ENCODE data around the gene OTX2. TPM values are rescaled to one million over a fixed set of nuclear protein-coding genes. Genes with fewer than 3 reads are reported as not detected.

OTX2 gene
- total RNA-seq, 2 experiments from 2014 or later, result not detected

- POLR2A ChIA-PET, result no interaction called here
- CTCF ChIA-PET, result interaction anchor here (0.6 kb wide), 1 partner anchor 481 kb away, joined by 3 read pairs; no protein-coding TSS in a partner anchor
Observed at GRCh38 chr14:56813143-56813551, 2.9 kb upstream of the OTX2 start.

- POLR2A ChIA-PET, result no interaction called here
- CTCF ChIA-PET, result interaction anchor here (0.6 kb wide), 1 partner anchor 482 kb away, joined by 3 read pairs; no protein-coding TSS in a partner anchor
Observed at GRCh38 chr14:56812364-56813141, 2.3 kb upstream of the OTX2 start.

- ChIA-PET POLR2A (no interaction called here), CTCF (no interaction called here)
Observed at GRCh38 chr14:56811593-56812363, 1.5 kb upstream of the OTX2 start.

- CTCF ChIA-PET, result no interaction called here
- POLR2A ChIA-PET, result no interaction called here
Observed at GRCh38 chr14:56810836-56811592, 735 bp upstream of the OTX2 start.

GRCh38 chr14:56809270-56810146 lies 771 bp downstream of the OTX2 start:
- POLR2A ChIA-PET, result no interaction called here
- CTCF ChIA-PET, result no interaction called here

- POLR2A ChIA-PET, result no interaction called here
- CTCF ChIA-PET, result no interaction called here
Observed at GRCh38 chr14:56808383-56809269, 1.7 kb downstream of the OTX2 start.

GRCh38 chr14:56808110-56808382 lies 2.2 kb downstream of the OTX2 start:
- ChIA-PET POLR2A (no interaction called here), CTCF (no interaction called here)

- CTCF ChIA-PET, result no interaction called here
- POLR2A ChIA-PET, result no interaction called here
Observed at GRCh38 chr14:56807386-56808109, 2.7 kb downstream of the OTX2 start.

- ChIA-PET CTCF (no interaction called here), POLR2A (no interaction called here)
Observed at GRCh38 chr14:56806760-56807159, 3.5 kb downstream of the OTX2 start.

GRCh38 chr14:56805992-56806727 lies 4.1 kb downstream of the OTX2 start:
- POLR2A ChIA-PET, result no interaction called here
- CTCF ChIA-PET, result interaction anchor here (0.7 kb wide), 1 partner anchor 315 kb away, joined by 4 read pairs; no protein-coding TSS in a partner anchor

GRCh38 chr14:56805201-56805991 lies 4.9 kb downstream of the OTX2 start:
- ChIA-PET CTCF (interaction anchor here (0.7 kb wide), 1 partner anchor 314 kb away, joined by 4 read pairs; no protein-coding TSS in a partner anchor), POLR2A (no interaction called here)

- ChIA-PET POLR2A (no interaction called here), CTCF (no interaction called here)
Observed at GRCh38 chr14:56803816-56804535, 6.3 kb downstream of the OTX2 start.

- CTCF ChIA-PET, result no interaction called here
- POLR2A ChIA-PET, result no interaction called here
Observed at GRCh38 chr14:56801920-56802319, 8.4 kb downstream of the OTX2 start.

GRCh38 chr14:56799343-56799645 lies 11.0 kb downstream of the OTX2 start:
- CTCF ChIA-PET, result no interaction called here
- POLR2A ChIA-PET, result no interaction called here

GRCh38 chr14:56798447-56799342 lies 11.6 kb downstream of the OTX2 start:
- POLR2A ChIA-PET, result no interaction called here
- CTCF ChIA-PET, result no interaction called here

Measured in activated CD8-positive, alpha-beta memory T cell treated with anti-CD3 and anti-CD28 coated beads for 36 hours (primary cell).